Osteoblast (primary cell): Measurements from ENCODE around the gene CCDC170. TPM values are rescaled to one million over a fixed set of nuclear protein-coding genes. Genes with fewer than 3 reads are reported as not detected.
A peak's percentile ranks its signal among the peaks of the same experiment; 100 is the strongest.
"Not testable (repeated sequence)": the region's sequence is repeated elsewhere in the genome, so short reads cannot be mapped to it uniquely, and the experiment has no call there.

ENCODE experiments used
- DNase-seq: peaks from one replicate; pipeline ENCODE4 v3.0.0; 2011; ENCODE audit warnings: low spot score, mixed read lengths; ENCODE audit not compliant: insufficient read length; ENCODE audit errors: missing footprints
- H2AFZ ChIP-seq: 2 replicates; pipeline ENCODE4 v1.6.0; 2011; ENCODE audit warnings: mild to moderate bottlenecking, low read length
- H3K27ac ChIP-seq: 2 replicates; pipeline ENCODE4 v1.5.1; 2011; ENCODE audit warnings: mild to moderate bottlenecking, low read depth, low read length, moderate library complexity
- H3K27me3 ChIP-seq: 2 replicates; pipeline ENCODE4 v1.6.0; 2012; ENCODE audit warnings: mild to moderate bottlenecking, control low read depth, inconsistent platforms, low read length, moderate library complexity; ENCODE audit not compliant: insufficient read depth
- H3K36me3 ChIP-seq: 2 replicates; pipeline ENCODE4 v1.5.1; 2011; ENCODE audit warnings: mild to moderate bottlenecking, low read length, control low read depth, moderate library complexity; ENCODE audit not compliant: insufficient read depth
- H3K4me1 ChIP-seq: 2 replicates; pipeline ENCODE4 v1.5.1; 2011; ENCODE audit warnings: mild to moderate bottlenecking, low read length, control low read depth, moderate library complexity; ENCODE audit not compliant: insufficient read depth
- H3K4me2 ChIP-seq: 2 replicates; pipeline ENCODE4 v1.6.0; 2011; ENCODE audit warnings: mild to moderate bottlenecking, low read length; ENCODE audit not compliant: insufficient read depth
- H3K4me3 ChIP-seq: fragments of 200-600 bp; sonication (generic); 3 replicates; pipeline ENCODE4 v1.5.1; 2012; ENCODE audit warnings: mild to moderate bottlenecking, low read length, inconsistent platforms; ENCODE audit not compliant: insufficient read depth
- H3K79me2 ChIP-seq: 2 replicates; pipeline ENCODE4 v1.6.0; 2012; ENCODE audit warnings: mild to moderate bottlenecking, low read length, control low read depth, inconsistent platforms; ENCODE audit not compliant: insufficient read depth
- H3K9me3 ChIP-seq: 2 replicates; pipeline ENCODE4 v1.5.1; 2011; ENCODE audit warnings: low read depth, low read length, control low read depth
- H4K20me1 ChIP-seq: 2 replicates; pipeline ENCODE4 v1.6.0; 2012; ENCODE audit warnings: mild to moderate bottlenecking, low read length, control low read depth; ENCODE audit not compliant: insufficient read depth
- CTCF ChIP-seq: IDR thresholded peaks from 2 replicates; pipeline ENCODE4 v1.5.1; 2011; ENCODE audit warnings: mild to moderate bottlenecking, low read depth, low read length, moderate library complexity; ENCODE audit errors: extremely low read depth
- total RNA-seq: library from RNA; depleted of rRNA; stranded (reverse); fragments of >200 nt; gene quantifications from 2 replicates; pipeline ENCODE4 v1.2.3, GENCODE V29; 2012

Gene CCDC170, protein sequence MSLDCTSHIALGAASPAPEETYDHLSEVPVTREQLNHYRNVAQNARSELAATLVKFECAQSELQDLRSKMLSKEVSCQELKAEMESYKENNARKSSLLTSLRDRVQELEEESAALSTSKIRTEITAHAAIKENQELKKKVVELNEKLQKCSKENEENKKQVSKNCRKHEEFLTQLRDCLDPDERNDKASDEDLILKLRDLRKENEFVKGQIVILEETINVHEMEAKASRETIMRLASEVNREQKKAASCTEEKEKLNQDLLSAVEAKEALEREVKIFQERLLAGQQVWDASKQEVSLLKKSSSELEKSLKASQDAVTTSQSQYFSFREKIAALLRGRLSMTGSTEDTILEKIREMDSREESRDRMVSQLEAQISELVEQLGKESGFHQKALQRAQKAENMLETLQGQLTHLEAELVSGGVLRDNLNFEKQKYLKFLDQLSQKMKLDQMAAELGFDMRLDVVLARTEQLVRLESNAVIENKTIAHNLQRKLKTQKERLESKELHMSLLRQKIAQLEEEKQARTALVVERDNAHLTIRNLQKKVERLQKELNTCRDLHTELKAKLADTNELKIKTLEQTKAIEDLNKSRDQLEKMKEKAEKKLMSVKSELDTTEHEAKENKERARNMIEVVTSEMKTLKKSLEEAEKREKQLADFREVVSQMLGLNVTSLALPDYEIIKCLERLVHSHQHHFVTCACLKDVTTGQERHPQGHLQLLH
- total RNA-seq = 1.8 and 2.7 TPM in 2 replicates

GRCh38 chr6:151493804-151494234 is at the start of gene CCDC170:
Gene CCDC170 (plus strand): TSS chr6:151494017. CDS start chr6:151494129, 112 bp downstream.
- peak within 1 kb of the TSS; percentile 94 for H2AFZ ChIP-seq
- TF ChIP-seq CTCF = no peak
- H3K36me3 ChIP-seq = no peaks in the 10 kb centered on the region
- H3K9me3 ChIP-seq = no peaks in the 10 kb centered on the region
- no peaks in the 10 kb centered on the region for H3K79me2 ChIP-seq
- peak within 1 kb of the TSS; percentile 98 for H3K4me2 ChIP-seq
- peak within 1 kb of the TSS; percentile 80 for H3K4me3 ChIP-seq
- no peaks in the 10 kb centered on the region for H3K27me3 ChIP-seq
- H4K20me1 ChIP-seq = no peaks in the 10 kb centered on the region
- H3K4me1 ChIP-seq = peaks cover 11% of the 10 kb centered on the region
- H3K27ac ChIP-seq = peak within 1 kb of the TSS; percentile 79
- DNase-seq = peak; percentile 90

DNA sequence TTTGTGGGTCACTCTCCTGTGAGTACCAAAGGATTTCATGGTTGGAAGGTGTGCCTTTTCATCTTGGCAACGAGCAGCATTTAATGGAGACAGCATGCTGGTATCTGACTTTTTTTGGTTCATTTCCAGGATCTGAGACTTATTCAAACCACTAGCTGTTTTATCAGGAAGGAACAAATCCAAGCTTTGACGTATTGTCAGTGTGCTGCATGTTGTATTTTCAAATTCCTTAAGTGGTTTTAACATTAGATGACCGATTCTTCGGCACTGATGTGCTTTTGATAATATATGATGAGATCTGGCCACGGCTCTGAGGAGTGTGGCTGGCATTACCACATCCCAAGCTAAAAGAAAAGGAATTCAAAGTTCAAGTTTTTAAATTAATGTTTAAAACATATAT is 48.3 kb upstream of the CCDC170 start:
- peaks cover 77% of the 10 kb centered on the region for H3K79me2 ChIP-seq
- H3K36me3 ChIP-seq = peaks cover 10% of the 10 kb centered on the region
- no peak overlapping the region for H2AFZ ChIP-seq
- peaks cover 48% of the 10 kb centered on the region for H3K4me1 ChIP-seq
- H3K4me2 ChIP-seq = peak overlapping the region; percentile 74
- H3K9me3 ChIP-seq = no peaks in the 10 kb centered on the region
- H4K20me1 ChIP-seq = no peaks in the 10 kb centered on the region
- no peaks in the 10 kb centered on the region for H3K27me3 ChIP-seq
- no peak overlapping the region for H3K4me3 ChIP-seq
- peak overlapping the region; percentile 97 for H3K27ac ChIP-seq
- no peak for TF ChIP-seq CTCF
- peak; percentile 93 for DNase-seq

GRCh38 chr6:151447237-151447636 is 46.6 kb upstream of the CCDC170 start:
- no peaks in the 10 kb centered on the region for H3K9me3 ChIP-seq
- no peak for DNase-seq
- H3K27ac ChIP-seq = peak overlapping the region; percentile 97
- peaks cover 70% of the 10 kb centered on the region for H3K79me2 ChIP-seq
- H3K36me3 ChIP-seq = peaks cover 4% of the 10 kb centered on the region
- no peak overlapping the region for H3K4me3 ChIP-seq
- no peak overlapping the region for H2AFZ ChIP-seq
- no peaks in the 10 kb centered on the region for H4K20me1 ChIP-seq
- H3K27me3 ChIP-seq = no peaks in the 10 kb centered on the region
- no peak for TF ChIP-seq CTCF
- H3K4me1 ChIP-seq = peaks cover 43% of the 10 kb centered on the region
- no peak overlapping the region for H3K4me2 ChIP-seq

- peak; percentile 37 for DNase-seq
- Histone ChIP-seq H3K4me2 (no peak overlapping the region), H3K36me3 (peaks cover 4% of the 10 kb centered on the region), H2AFZ (no peak overlapping the region), H3K27ac (no peak overlapping the region), H3K79me2 (peaks cover 67% of the 10 kb centered on the region), H3K4me3 (no peak overlapping the region), H3K9me3 (no peaks in the 10 kb centered on the region), H3K27me3 (no peaks in the 10 kb centered on the region), H4K20me1 (no peaks in the 10 kb centered on the region), H3K4me1 (peaks cover 47% of the 10 kb centered on the region)
- TF ChIP-seq CTCF = peak; percentile 28
These were observed 45.2 kb upstream of the CCDC170 start for GRCh38 chr6:151448623-151449022.

DNA sequence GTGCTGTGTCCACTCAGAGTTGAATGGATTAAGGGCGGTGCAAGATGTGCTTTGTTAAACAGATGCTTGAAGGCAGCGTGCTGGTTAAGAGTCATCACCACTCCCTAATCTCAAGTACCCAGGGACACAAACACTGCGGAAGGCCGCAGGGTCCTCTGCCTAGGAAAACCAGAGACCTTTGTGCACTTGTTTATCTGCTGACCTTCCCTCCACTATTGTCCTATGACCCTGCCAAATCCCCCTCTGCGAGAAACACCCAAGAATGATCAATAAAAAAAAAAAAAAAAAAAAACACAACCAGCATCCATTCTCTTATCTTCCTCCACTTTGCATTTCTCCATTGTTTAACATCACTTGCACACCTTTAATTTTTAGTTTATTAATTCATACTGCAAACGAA is 42.9 kb upstream of the CCDC170 start:
- peak overlapping the region; percentile 81 for H3K27ac ChIP-seq
- not testable (repeated sequence) for H3K27me3 ChIP-seq, H3K36me3 ChIP-seq, H2AFZ ChIP-seq, H4K20me1 ChIP-seq, DNase-seq, H3K9me3 ChIP-seq
- H3K4me2 ChIP-seq = peak overlapping the region; percentile 99
- peak overlapping the region; percentile 100 for H3K4me3 ChIP-seq
- H3K79me2 ChIP-seq = peaks cover 71% of the 10 kb centered on the region
- peaks cover 32% of the 10 kb centered on the region for H3K4me1 ChIP-seq
